Measurements from ENCODE around the gene ASCL5. TPM values are rescaled to one million over a fixed set of nuclear protein-coding genes. Genes with fewer than 3 reads are reported as not detected.
A peak's percentile ranks its signal among the peaks of the same experiment; 100 is the strongest.

Gene ASCL5
- total and polyA plus RNA-seq, 3 donors from 2014 or later: 0.24 TPM; not detected in 2

- no peaks in the 10 kb centered on the region for H3K27me3 ChIP-seq
- H3K36me3 ChIP-seq (ENCODE audit: low read depth, missing control alignments): no peaks in the 10 kb centered on the region
- H3K4me3 ChIP-seq: no peak overlapping the region
- intact Hi-C loops (cut with DNase I; ENCODE audit: low total_unique reads): no loop called here
- no peak overlapping the region for H3K27ac ChIP-seq
- WGBS, 2 donors: 83 to 86% methylated on average over 18 of the region's 18 CpGs
- DNase-seq: no peak
- TF ChIP-seq POLR2A (IDR thresholded peaks at IDR 0.05): no peak
- TF ChIP-seq CTCF (IDR thresholded peaks at IDR 0.05): no peak
- peaks cover 9% of the 10 kb centered on the region for H3K4me1 ChIP-seq
- no peaks in the 10 kb centered on the region for H3K9me3 ChIP-seq
Observed at GRCh38 chr1:201143726-201144635, 17.0 kb upstream of the ASCL5 start.

GRCh38 chr1:201142849-201143725 is 16.1 kb upstream of the ASCL5 start:
- TF ChIP-seq POLR2A (IDR thresholded peaks at IDR 0.05) (no peak), CTCF (IDR thresholded peaks at IDR 0.05) (no peak)
- Histone ChIP-seq H3K4me1 (peaks cover 13% of the 10 kb centered on the region), H3K27me3 (no peaks in the 10 kb centered on the region), H3K27ac (no peak overlapping the region), H3K4me3 (no peak overlapping the region), H3K9me3 (no peaks in the 10 kb centered on the region), H3K36me3 (ENCODE audit: low read depth, missing control alignments) (no peaks in the 10 kb centered on the region)
- intact Hi-C loops (cut with DNase I; ENCODE audit: low total_unique reads): no loop called here
- WGBS, 2 donors: 84 to 85% methylated on average over 16 of the region's 16 CpGs
- DNase-seq: no peak

- Histone ChIP-seq H3K27me3 (no peaks in the 10 kb centered on the region), H3K4me3 (no peak overlapping the region), H3K4me1 (peaks cover 17% of the 10 kb centered on the region), H3K9me3 (no peaks in the 10 kb centered on the region), H3K36me3 (ENCODE audit: low read depth, missing control alignments) (no peaks in the 10 kb centered on the region), H3K27ac (no peak overlapping the region)
- TF ChIP-seq CTCF (IDR thresholded peaks at IDR 0.05): no peak
- TF ChIP-seq POLR2A (IDR thresholded peaks at IDR 0.05): no peak
- peak; percentile 46 for DNase-seq
- 72 to 80% methylated on average over 14 to 16 of the region's 16 CpGs for WGBS, 2 donors
- intact Hi-C loops (cut with DNase I; ENCODE audit: low total_unique reads): no loop called here
Observed at GRCh38 chr1:201142011-201142848, 15.2 kb upstream of the ASCL5 start.

GRCh38 chr1:201141418-201141817 is 14.4 kb upstream of the ASCL5 start:
- DNase-seq: no peak
- intact Hi-C loops (cut with DNase I; ENCODE audit: low total_unique reads): no loop called here
- Histone ChIP-seq H3K27ac (no peak overlapping the region), H3K4me3 (no peak overlapping the region), H3K9me3 (no peaks in the 10 kb centered on the region), H3K27me3 (no peaks in the 10 kb centered on the region), H3K36me3 (ENCODE audit: low read depth, missing control alignments) (no peaks in the 10 kb centered on the region), H3K4me1 (peaks cover 17% of the 10 kb centered on the region)
- WGBS, 2 donors: 90 to 99% methylated on average over 5 of the region's 5 CpGs
- TF ChIP-seq POLR2A (IDR thresholded peaks at IDR 0.05) (no peak), CTCF (IDR thresholded peaks at IDR 0.05) (no peak)
